Ramos (cell line): ENCODE results near the gene MRPS9.

Source experiments
- in situ Hi-C: fragments of 300-500 bp; cut with MboI; formaldehyde crosslinking; loops from one replicate; pipeline ENCODE4 v1.14.3; 2022; ENCODE audit warnings: low sequenced_read_pairs; ENCODE audit not compliant: unreplicated experiment

Gene MRPS9

DNA sequence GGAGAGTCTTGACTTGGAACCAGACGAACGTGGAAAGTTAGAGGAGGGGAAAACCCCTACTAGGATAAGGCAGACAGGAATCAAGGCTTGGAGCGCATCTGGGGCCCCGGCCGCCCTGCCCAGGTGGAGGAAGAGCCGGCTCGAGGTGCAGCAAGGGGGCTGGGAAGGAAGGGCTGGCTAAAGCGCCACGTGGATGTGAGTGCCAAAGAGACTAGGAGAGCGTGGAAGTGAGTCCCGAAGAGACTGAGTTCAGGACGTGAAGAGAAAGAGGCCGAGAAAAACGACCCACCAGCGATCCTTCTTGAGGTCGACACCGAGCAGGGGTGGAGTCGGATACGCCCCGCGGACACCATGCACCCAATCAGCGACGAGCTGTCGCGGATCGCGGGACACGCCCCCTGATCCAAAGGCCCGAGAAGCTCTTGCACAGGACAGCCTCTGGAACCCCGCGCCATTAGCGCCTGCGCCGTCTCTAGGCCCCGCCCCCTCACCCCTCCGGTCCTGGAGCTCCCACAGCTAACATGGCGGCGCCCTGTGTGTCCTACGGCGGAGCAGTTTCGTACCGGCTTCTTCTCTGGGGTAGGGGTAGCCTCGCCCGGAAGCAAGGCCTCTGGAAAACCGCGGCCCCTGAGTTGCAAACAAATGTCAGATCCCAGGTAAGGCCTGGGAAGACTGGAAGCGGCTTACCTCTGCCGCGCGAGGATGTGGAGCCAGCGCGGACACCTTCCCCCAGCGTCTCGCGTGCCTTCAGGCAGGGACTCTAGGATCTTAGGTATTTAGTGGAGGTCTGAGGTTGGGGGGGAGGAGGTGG is at the start of gene MRPS9:
MRPS9 (plus strand) TSS at position 498 of the 811 bp plus-strand sequence; CDS start at position 522, 24 bp downstream.
- in situ Hi-C loops: no loop called here

- in situ Hi-C loops: no loop called here
Measured at GRCh38 chr2:105005181-105005951, 32.5 kb upstream of the MRPS9 start.

DNA sequence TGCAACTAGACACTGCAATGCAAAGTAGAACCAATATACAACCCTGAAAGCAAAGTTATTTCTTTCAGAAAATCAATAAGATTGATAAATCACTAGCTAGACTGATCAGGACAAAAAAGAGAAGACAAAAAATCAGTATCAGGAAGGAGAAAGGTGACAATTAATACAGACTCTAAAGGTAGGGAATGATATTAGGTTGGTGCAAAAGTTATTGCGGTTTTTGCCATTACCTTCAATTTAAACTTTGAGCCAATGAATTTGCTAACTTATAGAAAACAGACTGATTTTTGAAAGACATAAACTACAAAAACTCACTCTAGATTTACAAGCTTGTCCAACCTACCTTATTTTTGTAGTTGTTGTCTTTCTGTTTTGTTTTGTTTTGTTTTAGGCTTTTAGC is 30.5 kb upstream of the MRPS9 start:
- in situ Hi-C loops: no loop called here

GRCh38 chr2:105032476-105032875 is 5.4 kb upstream of the MRPS9 start:
- in situ Hi-C loops: no loop called here

DNA sequence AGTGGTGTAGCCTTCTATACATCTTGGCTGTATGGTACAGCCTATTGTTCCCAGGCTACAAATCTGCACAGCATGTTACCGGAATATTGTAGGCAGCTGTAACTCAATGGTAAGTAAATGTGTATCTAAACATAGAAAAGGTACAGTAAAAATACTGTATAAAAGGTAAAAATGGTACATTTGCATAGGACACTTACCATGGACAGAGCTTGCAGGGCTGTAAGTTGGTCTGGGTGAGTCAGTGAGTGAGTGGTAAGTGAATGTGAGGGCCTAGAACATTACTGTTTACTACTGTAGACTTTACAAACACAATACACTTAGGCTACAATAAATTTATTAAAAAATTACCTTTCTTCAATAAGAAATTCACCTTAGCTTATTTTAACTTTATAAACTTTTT is 3.7 kb upstream of the MRPS9 start:
- in situ Hi-C loops: no loop called here

- in situ Hi-C loops: no loop called here
Measured at GRCh38 chr2:105038383-105039061, 653 bp downstream of the MRPS9 start.

- in situ Hi-C loops: no loop called here
Measured at GRCh38 chr2:105039559-105039958, 1.7 kb downstream of the MRPS9 start.

- in situ Hi-C loops: no loop called here
Measured at GRCh38 chr2:105042189-105042588, 4.3 kb downstream of the MRPS9 start.

DNA sequence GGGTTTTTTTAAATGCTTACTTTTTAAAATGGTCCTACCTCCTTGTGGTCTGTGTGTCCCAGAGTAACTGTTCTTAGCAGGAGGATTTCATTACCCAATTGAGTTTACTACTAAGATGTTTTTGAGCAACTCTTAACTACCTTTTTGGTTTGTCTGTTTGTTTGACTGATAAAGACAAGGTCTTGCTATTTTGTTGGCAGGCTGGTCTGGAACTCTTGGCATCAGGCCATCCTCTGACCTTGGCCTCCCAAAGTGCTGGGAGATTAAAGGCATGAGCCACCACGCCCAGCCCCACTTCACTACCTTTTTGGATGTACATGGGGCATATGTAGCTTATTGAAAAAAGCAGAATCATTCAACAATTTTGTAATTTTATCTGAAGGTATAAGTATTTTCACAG is 14.9 kb downstream of the MRPS9 start:
- in situ Hi-C loops: no loop called here

GRCh38 chr2:105055613-105056012 is 17.7 kb downstream of the MRPS9 start:
- in situ Hi-C loops: no loop called here

DNA sequence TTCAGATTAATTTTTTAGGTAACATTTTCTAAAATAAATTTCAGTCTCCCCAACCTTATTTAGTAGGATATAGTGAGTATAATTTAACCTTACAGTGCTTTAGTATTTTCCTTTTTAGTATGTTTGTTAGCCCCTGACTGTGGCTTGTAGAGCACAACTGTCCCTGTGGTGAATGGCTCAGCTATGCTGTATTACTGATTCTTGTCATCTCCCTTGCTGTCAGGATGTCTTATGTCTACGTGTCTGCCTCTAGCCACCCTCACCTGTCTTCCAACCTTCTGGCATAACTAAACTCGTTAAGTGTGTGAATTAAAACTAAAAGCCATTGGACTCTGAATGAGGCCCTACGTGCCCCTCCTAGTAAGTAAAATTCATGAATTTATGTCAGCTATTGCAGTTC is 18.4 kb downstream of the MRPS9 start:
- in situ Hi-C loops: no loop called here

DNA sequence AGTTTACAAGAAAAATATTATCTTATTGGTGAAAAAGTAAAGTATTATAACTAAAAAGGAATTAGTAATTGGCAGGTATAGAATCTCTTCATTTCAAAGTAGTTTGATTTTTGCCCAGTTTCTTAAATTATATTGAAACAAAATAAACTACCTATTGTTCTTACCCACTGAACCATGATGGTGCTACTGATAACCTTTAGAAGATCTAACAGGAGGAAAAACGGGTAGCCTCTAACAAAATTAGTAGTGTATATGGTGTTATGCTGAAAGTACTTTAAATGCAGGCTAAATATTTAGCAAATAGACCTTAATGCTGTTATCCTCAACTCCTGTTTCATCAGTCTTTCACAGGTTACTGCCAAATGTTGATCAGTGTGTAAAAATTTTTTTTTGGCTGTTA is 19.1 kb downstream of the MRPS9 start:
- in situ Hi-C loops: no loop called here

- in situ Hi-C loops: no loop called here
Measured at GRCh38 chr2:105061560-105061959, 23.7 kb downstream of the MRPS9 start.

- in situ Hi-C loops: no loop called here
Measured at GRCh38 chr2:105062158-105062557, 24.3 kb downstream of the MRPS9 start.

DNA sequence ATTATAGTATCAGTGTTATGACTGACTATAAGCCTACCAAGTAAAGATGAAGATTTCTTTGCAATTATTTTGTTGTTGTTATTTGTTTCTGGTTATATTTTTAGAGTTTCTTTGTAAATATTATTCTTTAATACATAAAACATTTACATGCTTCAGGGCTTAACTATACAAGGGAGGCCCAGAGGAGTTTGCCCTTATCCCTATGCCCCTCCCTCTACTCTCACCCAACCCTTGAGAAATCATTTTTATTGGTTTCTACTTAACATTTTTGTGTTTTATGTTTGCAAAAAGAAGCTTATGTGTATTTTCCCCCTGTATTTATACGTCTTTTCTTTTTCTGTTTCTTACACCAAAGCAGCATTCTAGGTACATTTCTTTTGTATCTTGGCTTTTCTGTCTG is 30.5 kb downstream of the MRPS9 start:
- in situ Hi-C loops: no loop called here

- in situ Hi-C loops: no loop called here
Measured at GRCh38 chr2:105068875-105069274, 31.0 kb downstream of the MRPS9 start.

DNA sequence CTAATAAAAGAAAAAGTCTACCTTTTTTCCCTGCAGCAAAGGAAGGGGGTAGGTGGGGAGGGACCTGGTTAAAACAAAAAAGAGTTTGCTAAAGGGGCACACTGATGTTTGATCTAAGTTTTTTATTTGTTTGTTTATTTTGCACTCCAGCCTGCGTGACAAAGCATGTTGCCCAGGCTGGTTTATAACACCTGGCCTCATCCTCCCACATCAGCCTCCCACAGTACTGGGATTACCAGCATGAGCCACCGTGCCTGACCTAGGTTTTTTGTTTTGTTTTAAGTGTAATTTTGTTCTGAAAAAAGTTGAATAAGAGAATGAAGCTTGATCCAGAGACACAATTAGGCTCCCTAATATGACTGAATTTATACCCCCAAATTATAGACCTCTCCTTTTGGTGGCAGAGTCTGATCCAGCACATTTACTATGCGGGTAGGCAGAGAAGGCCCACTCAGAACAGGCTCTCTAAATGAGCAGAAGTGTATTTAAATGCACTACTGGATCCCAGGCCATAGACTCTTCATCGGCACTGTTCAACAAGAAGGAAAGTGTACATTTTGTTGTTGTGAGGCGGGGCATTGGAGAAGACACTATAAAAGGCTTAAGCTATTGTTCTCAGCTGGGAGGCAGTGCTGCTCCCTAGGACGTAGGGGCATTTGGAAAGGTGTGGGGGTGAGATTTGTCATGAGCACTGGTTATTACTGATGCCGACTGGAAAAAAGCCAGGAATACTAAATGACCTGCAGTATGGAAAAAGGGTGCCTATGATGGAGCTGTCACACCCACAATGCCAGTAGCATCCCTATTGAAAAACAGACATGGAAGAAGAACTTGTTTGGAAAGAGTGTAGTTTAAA is 32.4 kb downstream of the MRPS9 start:
- in situ Hi-C loops: no loop called here

- in situ Hi-C loops: no loop called here
Measured at GRCh38 chr2:105071379-105071778, 33.5 kb downstream of the MRPS9 start.

GRCh38 chr2:105072039-105072438 is 34.2 kb downstream of the MRPS9 start:
- in situ Hi-C loops: no loop called here

DNA sequence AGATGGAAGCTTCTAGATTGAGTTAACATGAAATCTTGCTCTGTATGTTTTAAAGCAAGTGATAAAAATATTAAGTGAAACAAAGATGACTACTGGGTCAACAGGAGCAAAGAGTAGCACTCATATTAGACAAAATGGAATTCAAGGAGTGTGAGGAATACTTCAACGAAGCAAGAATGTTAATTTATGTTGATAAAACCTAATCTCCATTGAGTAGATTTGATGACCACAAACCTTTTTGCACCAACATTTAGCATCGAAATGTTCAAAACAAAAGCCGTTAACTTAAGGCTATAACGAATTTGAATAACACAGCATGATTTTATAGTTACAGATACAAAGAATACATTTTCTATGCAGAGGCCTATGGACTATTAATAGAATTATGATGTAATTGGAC is 35.7 kb downstream of the MRPS9 start:
- in situ Hi-C loops: no loop called here
